ENCODE results near the gene FOXP1.

GRCh38 chr3:71436337-71436736 is 147.2 kb downstream of the FOXP1 start:
- no peak for TF ChIP-seq POLR2AphosphoS5 (IDR thresholded peaks at IDR 0.05; ENCODE audit: low read depth, low read length)
- no peak for TF ChIP-seq POLR2A (IDR thresholded peaks at IDR 0.05; ENCODE audit: low read depth, low read length)
- TF ChIP-seq TAF1 (IDR thresholded peaks at IDR 0.05; ENCODE audit: borderline replicate concordance, low read depth, low read length) = no peak

Measured in GM12892 (cell line).